ENCODE data around the gene RASSF5.

- TF ChIP-seq CTCF (IDR thresholded peaks at IDR 0.05; ENCODE audit: low read depth, low read length) (no peak), EZH2phosphoT487 (IDR thresholded peaks at IDR 0.05; ENCODE audit: low read depth) (no peak)
Observed at GRCh38 chr1:206521694-206522402, 14.5 kb downstream of the RASSF5 start.
